Measurements from ENCODE around the gene CTLA4.

CTLA4 gene

DNA sequence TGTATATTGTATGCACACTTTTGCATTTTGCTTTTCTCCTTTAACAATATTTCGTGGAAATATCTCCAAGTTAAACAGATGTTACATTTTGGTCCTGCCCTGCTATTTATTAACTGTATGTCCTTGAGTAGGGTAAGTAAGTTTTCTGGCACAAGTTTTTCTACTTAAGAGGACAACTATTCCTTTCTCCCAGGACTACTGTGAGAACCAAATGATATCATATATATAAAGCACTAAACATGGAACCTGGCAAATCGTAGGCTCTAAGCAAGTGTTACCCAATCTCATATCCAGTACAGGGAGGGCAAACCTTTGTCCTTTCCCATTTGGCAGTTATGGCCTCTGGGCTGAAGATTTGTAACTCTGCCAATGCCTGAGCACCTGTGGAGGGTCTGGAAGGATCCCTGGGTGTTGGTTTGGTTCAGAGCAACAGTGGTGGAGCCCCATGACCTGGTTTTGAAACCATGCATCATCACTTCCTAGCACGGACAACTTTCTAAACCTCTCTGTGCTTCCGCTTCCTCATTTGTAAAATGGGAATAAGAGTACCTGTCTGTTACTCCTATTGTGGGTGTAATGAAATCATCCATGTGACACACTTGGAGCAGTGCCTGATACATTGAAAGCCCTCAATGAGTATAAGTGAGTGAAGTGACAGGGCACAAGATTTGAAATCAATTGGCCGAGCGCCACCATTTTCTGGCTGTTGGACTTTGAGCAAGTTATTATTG, 40.7 kb downstream of the CTLA4 start:
- TF ChIP-seq, protein P1, sequence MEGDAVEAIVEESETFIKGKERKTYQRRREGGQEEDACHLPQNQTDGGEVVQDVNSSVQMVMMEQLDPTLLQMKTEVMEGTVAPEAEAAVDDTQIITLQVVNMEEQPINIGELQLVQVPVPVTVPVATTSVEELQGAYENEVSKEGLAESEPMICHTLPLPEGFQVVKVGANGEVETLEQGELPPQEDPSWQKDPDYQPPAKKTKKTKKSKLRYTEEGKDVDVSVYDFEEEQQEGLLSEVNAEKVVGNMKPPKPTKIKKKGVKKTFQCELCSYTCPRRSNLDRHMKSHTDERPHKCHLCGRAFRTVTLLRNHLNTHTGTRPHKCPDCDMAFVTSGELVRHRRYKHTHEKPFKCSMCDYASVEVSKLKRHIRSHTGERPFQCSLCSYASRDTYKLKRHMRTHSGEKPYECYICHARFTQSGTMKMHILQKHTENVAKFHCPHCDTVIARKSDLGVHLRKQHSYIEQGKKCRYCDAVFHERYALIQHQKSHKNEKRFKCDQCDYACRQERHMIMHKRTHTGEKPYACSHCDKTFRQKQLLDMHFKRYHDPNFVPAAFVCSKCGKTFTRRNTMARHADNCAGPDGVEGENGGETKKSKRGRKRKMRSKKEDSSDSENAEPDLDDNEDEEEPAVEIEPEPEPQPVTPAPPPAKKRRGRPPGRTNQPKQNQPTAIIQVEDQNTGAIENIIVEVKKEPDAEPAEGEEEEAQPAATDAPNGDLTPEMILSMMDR (IDR thresholded peaks at IDR 0.05) = no peak

GRCh38 chr2:203908797-203909185, 41.2 kb downstream of the CTLA4 start:
- TF ChIP-seq, protein P1 (IDR thresholded peaks at IDR 0.05) = no peak

GRCh38 chr2:203909261-203909967, 41.8 kb downstream of the CTLA4 start:
- TF ChIP-seq, protein P1 (IDR thresholded peaks at IDR 0.05) = peak; percentile 81

DNA sequence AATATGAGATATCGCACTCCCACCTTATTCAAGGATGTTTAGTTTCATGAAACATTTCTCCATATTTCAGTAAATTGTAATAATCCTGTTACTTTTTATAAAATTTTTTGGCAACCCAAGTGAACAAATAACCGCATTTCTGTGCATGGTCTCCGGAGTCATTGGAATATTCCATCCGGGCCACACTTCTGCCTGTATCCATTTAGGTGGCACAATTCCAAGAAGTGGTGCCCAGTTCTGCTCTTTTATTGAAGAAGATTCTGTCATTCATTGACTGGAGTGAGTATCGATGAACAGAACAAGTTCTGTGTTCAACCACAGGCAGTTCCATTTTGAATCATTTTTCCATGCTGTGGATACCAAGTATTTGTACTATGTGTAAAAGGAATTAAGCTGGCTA, 42.4 kb downstream of the CTLA4 start:
- TF ChIP-seq, protein P1 (IDR thresholded peaks at IDR 0.05) = peak; percentile 6; the same call in 1 of the 2 replicates

DNA sequence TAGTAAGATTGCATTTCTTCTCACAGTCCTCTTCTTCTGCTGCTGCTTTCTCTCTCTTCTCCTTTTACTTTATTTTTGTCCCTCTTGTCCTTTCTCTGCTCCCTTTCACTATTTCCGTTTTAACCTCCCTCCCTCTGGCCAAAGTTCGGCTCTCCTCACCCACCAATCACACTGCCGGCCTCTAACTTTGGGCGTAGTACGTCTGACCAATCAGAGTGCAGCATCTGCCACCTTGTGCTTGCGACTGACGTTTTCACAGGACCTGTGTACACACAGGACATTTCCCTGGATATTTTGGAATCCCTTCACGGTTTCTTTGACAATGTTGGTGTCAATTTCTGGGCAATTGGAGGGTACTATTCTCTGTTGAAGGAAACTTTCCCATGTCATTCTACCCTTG, 46.4 kb downstream of the CTLA4 start:
- TF ChIP-seq, protein P1 (IDR thresholded peaks at IDR 0.05) = no peak

DNA sequence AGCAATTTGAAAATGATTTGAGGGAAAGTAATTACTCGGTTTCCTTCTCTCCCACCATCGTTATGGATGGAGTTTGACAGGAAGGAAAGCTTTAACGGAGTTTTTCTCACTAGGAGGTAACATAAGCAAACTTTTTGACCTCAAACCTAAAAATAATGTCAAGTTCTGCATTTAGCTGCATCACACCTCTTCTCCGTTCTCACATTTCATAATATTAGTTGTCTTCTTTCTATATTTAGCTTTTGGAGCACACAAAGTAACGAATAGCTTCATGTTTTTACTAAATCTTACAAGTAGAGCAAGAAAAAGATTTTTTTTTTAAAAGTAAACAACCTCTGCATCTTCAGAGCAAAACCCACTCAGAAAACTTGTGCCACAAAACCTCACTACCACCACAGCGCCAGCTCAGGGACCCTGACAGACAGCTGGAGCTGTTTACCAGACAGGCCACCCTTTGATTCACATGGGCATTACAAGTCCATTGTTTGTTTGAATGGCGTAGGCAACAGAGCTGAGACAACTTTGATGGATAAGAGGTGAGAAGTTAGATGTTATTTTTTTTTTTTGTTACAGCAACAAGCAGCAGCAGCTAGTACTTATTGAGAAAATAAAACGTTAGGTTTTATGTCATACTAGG, 47.1 kb downstream of the CTLA4 start:
- TF ChIP-seq, protein P1 (IDR thresholded peaks at IDR 0.05) = no peak

DNA sequence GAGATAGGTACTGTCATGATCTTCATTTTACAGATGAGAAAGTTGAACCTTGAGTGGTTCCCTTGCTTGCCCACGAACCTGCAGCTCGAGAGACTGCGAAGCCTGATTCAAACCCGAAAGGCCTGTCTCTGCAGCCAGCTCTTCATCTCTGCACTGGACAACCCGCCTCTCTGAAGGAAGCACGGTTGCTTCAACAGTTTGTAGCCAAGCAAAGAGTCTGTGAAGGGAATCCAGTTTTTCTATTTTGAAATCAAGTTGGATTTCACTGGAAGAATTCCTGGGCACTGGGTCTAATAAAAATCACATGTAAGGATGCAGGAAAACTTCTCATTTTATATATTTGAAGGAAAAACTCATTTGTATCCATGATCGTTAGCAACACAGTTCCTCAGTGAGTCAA, 47.7 kb downstream of the CTLA4 start:
- TF ChIP-seq, protein P1 (IDR thresholded peaks at IDR 0.05) = no peak
